C4-2B (cell line): ENCODE results near the gene PGLYRP2.

Experiments
- ZFX ChIP-seq: fragments of 450-650 bp; IDR thresholded peaks from 2 replicates; pipeline ENCODE4 v1.6.1; 2017
- TF ChIP-seq, protein P1 (sequence below): fragments of 450-650 bp; conservative IDR thresholded peaks from 2 replicates; pipeline ENCODE4 v1.5.1; 2017; ENCODE audit warnings: mild to moderate bottlenecking

DNA sequence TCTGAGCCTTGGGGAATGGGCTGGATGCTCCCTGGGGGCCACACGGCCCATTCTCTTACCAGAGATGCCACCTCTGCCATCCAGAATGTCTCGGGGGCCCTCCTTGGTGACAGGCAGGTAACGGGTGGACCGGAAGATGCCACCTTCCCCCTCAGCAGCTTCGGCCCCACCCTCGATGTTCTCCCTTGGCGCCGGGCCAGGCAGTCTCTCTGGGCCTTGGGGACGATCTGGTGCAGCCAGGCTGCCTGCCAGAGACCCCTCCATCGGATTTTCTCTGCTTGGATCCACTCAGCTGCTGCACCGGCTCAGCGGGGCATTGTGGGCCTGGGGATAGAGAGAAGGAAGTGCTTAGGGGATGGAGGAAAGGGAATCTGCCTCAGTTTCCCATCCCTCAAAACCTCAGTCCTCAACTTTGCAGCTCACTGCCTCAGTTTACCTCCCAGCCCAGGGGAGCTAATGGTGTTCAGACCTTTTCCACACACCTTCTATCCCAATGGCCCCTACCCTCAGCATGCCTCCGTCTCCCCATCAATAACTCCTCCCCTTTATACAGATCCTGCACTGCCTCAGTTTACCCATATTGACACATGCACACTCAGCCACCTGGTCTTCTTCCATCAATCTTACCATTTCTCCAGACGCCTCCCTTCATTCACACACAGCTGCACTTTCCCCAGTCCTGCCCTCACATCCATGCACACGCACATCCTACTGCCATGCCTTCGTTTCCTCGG lies 31.1 kb downstream of the PGLYRP2 start:
- TF ChIP-seq, protein P1, sequence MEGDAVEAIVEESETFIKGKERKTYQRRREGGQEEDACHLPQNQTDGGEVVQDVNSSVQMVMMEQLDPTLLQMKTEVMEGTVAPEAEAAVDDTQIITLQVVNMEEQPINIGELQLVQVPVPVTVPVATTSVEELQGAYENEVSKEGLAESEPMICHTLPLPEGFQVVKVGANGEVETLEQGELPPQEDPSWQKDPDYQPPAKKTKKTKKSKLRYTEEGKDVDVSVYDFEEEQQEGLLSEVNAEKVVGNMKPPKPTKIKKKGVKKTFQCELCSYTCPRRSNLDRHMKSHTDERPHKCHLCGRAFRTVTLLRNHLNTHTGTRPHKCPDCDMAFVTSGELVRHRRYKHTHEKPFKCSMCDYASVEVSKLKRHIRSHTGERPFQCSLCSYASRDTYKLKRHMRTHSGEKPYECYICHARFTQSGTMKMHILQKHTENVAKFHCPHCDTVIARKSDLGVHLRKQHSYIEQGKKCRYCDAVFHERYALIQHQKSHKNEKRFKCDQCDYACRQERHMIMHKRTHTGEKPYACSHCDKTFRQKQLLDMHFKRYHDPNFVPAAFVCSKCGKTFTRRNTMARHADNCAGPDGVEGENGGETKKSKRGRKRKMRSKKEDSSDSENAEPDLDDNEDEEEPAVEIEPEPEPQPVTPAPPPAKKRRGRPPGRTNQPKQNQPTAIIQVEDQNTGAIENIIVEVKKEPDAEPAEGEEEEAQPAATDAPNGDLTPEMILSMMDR = no peak
- no peak for TF ChIP-seq ZFX
